NCI-H69 (cell line): ENCODE data around the gene CCR8.

Experiments
- DNase-seq: peaks from one replicate; lab custom pipeline; 2025; lab: John Stamatoyannopoulos, UW

Gene CCR8, protein sequence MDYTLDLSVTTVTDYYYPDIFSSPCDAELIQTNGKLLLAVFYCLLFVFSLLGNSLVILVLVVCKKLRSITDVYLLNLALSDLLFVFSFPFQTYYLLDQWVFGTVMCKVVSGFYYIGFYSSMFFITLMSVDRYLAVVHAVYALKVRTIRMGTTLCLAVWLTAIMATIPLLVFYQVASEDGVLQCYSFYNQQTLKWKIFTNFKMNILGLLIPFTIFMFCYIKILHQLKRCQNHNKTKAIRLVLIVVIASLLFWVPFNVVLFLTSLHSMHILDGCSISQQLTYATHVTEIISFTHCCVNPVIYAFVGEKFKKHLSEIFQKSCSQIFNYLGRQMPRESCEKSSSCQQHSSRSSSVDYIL

GRCh38 chr3:39329493-39329892, at the start of gene CCR8:
Gene CCR8 (plus strand): TSS chr3:39329709. CDS start chr3:39332332, 2,623 bp downstream.
- DNase-seq, result peak; percentile 49

- DNase-seq, result no peak
These were observed 49.6 kb upstream of the CCR8 start, which contains the start of gene CX3CR1 for GRCh38 chr3:39279745-39280517. Gene CX3CR1 (minus strand): TSS chr3:39280036. CDS start chr3:39266509, 13,527 bp downstream.

DNA sequence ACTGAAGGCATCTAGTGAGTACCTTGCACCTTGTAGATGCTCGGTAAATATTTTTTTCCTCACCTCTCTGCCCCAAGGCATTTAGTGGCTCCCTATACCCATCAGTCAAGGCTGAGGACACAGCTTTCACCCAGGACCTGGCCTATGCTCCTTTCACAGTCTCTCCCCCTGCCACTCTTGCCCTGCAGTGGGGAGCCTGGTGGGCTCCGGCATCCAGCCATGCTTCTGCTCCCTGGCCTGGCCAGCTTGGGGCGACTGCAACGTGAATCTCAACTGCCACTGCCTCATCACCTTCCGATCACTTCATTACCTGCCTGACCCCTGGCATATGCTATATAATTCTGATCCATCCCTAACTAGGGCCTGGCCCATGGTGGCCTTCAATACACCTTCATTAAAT, 48.9 kb upstream of the CCR8 start:
- no peak for DNase-seq

GRCh38 chr3:39281533-39281932, 48.0 kb upstream of the CCR8 start:
- DNase-seq, result peak; percentile 43

- DNase-seq, result no peak
These were observed 47.5 kb upstream of the CCR8 start for GRCh38 chr3:39282057-39282456.

- DNase-seq, result no peak
These were observed 45.0 kb upstream of the CCR8 start for GRCh38 chr3:39284457-39284881.

- DNase-seq, result no peak
These were observed 44.2 kb upstream of the CCR8 start for GRCh38 chr3:39285332-39285731.

DNA sequence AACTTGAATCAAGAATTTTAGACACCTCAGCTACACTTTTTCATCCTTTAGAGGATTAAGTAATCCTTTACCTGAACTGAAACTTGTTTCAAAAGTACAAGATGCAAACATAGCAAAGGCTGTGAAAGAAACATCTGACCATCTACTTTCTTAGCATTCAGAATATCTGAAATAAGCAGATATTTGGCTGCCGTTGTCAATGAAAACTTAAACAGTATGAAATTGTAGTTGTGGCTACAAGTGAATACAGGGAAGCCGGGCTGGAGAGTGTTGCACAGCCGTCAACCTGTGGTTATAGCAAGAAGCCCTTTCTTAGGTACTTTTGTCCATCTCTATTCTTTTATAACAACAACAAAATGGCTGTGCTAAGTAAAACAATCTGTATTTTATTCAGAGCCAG, 42.7 kb upstream of the CCR8 start:
- no peak for DNase-seq

DNA sequence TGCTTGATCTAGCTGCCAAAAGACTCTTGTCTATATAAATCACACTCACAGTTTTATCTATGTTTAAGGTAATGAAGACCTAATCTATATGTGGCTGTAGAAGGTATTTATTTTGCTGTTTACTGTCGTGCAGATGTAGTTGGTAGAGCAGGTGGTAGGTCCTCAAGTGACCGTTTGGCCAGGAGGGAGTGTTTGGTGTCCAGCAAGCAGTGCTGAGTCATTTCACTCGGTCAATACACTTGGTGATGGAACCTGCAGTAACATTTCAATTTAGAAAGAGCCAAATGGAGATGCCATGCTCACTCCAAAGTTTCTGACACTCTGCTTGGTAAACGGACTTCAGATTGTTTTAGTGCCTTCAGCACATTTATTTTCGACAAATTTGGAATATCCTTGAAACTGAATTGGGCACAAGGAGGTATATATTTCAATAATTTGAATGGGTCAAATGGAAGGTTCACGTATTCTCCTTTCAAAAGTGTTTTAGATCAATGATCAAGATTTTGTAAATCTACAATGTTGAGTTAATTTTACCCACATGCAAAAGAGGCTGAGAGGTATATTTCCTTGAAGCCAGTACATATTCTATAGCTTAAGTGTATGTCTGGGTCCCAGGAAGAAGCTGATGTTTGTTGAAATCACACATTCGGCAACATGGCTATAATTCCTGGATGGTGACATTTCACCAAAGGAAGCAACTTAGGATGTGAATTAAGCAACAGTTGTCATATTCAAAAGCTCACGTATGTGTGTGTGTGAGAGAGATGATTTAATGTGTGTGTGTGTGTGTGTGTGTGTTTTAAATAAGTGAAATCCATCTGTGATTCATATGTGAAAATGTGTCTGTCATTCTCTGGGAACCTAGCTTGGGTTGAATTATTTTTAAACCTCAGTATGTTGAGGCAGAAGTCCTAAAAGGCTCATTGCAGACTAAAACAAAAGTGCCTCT, 42.0 kb upstream of the CCR8 start:
- DNase-seq, result peak; percentile 37

DNA sequence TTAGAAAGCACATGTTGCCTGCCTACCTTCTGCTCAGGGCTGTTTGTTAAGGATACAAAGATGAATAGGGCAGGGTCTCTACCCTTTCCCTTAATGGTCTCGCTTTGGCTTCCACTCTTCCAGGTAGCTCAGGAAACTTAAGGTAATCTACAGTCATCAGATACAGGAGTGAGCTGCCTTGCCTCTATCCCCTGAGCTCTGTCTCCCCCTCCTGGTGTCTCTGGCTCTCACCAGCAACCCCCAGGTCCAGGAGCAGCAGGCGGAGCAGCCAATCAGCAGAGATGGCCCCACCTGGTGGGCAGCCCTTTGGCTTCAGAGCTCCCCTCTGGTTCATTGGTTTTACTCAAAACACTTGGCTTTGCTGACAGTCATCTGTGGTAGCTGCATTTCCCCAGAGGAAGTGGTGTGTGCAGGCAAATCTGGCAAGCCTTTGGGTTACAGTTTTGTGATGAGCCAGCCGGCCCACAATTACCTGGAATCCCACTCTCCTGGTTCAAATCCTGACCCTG, 41.2 kb upstream of the CCR8 start:
- peak; percentile 94 for DNase-seq

DNA sequence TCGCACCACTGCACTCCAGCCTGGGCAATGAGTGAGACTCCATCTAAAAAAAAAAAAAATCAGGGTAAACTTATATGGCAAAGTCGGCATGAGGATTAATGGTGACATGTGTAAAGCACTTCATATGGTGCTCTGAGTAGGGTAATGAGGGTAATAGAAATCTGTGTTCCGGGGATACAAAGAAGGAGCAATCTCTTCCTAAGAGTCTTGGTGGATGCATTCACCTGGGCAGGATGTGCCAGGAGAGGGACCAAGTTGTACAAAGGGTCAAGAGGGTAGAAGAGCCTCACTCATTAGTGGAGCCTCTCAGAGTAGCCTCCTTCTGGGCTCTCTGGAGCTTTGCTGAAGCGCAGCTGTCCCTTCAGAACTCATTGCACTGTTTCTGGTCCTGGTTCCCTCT, 40.4 kb upstream of the CCR8 start:
- DNase-seq, result no peak

DNA sequence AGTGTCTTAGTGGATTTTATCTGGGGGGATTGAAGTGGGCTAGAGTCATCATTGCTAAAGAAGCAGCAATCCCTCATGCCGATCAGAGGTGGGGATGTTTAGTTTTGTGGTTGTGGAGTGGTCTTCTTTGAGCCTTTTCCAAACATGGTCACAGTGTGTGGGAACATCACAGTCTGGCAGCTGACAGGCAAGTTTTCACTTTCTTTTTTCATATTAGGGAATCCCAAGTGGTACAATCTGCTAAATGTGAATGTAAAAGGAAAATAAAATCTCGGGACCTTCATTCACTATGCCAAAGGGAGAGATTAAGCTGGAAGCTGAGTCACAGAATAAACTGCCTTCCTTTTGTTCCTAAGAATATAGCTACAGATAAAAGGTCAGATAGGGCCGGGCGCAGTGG, 39.3 kb upstream of the CCR8 start:
- DNase-seq, result no peak

GRCh38 chr3:39291903-39292329, 37.6 kb upstream of the CCR8 start:
- DNase-seq, result peak; percentile 59

DNA sequence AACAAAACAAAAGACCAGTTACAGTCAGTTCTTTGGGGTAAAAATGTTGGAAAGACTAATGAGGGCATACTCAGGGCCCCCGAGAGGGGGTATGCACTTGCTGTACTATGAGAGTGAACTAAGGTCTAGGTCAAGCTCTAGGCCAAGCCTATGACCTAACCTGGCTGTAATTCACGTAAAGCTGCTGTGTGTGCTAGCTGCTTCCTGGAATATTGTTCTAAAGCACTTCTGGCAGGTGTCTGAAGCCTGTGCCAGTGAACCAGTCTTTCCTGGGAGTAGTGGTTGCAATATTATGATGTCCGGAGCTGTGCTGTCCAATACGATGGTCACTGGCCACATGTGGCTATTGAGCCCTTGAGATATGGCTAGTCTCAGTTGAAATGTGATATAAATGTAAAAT, 36.5 kb upstream of the CCR8 start:
- no peak for DNase-seq

DNA sequence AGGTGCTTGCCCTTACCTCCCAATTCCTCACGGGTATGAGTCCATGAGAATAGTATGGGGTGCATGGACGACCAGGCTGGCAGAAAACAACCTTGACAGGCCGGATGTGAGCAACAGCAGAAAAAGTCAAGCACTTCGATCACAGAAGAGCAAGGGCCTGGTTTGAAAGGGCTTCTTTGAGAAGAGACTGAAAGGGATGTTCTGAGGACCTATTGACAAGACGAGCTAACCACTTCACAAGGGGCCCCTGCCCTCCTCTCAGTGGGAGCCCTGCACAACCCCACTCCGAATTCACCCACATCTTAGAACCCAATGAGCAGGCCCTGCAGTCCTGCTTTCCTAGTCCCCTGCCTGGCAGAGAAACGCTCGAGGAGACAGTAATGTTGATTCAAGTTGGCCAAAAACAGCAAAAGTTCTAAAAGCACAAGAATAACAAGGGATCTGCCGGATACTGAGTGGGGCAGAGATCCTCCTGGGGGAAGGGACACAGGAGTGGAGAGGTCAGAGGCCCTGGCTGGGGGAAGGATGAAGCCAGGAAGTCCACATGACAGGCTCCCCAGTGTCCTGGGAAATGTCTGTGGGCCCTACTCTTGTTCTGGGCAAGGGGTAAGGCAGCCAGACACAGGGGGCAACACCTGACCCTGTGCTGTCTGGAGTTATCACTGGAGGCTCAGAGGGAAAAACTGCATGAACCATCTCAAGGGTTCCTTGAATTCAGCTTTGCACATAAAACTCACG, 34.9 kb upstream of the CCR8 start:
- DNase-seq, result no peak

DNA sequence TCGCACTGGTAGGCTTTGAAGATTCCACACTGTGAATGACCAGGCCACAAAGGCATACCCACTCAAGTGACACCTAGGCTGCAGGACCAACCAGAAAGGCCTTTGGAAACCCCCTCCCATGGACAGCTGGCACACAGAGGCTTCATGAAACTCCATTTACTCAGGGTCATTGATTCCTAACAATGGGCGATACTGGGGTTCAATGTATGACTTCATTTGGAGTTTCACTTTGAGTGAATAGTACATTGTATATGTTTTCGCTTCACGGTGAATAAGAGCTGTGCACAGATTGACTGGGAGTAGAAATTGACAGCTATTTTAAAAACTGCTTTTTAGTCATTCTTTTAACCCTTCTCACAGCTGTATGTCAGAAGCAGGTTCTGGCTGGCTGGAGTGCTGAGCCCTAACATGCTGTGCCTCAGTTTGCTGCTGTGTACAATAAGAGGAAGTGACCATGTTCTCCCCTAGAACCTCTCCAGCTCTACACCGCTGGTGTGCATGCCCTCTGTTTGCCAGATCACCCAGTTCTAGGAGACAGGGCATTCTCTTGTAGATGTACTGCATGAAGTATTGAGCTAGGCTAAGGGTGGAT, 34.2 kb upstream of the CCR8 start:
- DNase-seq, result no peak

DNA sequence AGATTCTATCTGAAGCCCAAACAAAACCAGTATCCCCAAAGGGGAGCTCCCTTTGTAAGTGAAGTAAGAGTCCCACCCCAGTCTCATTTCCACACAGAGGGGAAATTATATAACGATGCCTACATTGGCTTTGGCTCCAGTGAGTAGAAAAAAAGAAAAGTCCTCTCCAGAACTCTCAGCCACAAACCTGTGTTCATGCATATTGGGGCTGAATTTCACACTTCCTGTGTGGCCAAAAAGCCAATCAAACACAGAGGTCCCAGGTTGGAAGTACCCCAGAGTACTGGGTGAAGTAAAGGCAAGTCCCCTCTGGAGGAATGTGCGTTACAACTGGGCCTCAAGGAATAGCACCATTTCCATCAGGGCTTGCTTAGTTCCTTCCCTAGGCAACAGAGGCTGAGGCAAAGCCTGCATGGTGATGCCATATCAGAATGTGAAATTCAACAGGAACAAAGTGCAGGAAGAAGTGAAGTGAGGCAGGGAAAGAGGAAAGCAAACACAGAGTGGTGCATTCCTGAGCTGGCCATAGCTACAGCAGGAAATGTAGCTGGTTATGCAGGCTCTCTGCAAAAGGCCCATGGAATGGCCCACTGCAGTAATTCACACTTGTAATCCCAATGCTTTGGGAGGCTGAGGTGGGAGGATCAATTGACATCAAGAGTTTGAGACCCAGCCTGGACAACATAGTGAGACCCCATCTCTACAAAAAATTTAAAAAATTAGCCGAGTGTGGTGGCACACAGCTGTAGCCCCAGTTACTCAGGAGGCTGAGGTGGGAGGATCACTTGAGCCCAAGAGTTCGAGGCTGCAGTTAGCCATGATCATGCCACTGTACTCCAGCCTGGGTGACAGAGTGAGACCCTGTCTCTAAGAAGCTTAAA, 33.1 kb upstream of the CCR8 start:
- DNase-seq, result no peak

DNA sequence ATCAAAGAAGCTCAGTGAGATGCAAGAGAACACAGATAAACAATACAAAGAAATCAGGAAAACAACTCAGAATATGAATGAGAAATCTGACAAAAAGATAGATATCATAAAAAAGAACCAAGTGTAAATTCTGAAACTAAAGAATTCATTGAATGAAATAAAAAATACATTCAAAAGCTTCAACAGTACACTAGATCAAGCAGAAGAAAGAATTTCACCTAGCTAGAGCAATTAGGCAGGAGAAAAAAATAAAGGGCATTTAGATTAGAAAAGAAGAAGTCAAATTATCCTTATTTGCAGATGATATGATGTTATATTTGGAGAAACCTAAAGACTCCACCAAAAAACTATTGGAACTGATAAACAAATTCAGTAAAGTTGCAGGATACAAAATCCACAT, 30.2 kb upstream of the CCR8 start:
- DNase-seq, result no peak

GRCh38 chr3:39302178-39302577, 27.3 kb upstream of the CCR8 start:
- no peak for DNase-seq

DNA sequence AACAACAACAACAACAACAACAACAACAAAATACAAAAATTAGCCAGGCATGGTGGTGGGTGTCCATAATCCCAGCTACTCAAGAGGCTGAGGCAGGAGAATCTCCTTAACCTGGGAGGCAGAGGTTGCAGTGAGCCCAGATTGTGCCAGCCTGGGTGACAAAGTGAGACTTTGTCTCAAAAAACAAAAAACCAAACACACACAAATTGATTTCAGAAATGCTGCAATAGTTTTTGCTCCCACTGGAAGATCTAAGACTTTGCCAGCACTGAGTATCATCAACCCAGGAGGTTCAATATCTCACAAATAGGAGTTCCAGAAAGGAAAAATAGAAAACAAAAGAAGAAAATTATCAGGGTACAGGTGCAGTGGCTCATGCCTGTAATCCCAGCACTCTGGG, 16.2 kb upstream of the CCR8 start:
- no peak for DNase-seq
